Central memory CD4-positive, alpha-beta T cell (primary cell): Measurements from ENCODE around the gene ATG10.

ENCODE experiments used
- DNase-seq: peaks from one replicate; pipeline ENCODE4 v3.0.0; 2022

The ATG10 gene

GRCh38 chr5:82285206-82285605 lies 313.4 kb downstream of the ATG10 start:
- DNase-seq = no peak

DNA sequence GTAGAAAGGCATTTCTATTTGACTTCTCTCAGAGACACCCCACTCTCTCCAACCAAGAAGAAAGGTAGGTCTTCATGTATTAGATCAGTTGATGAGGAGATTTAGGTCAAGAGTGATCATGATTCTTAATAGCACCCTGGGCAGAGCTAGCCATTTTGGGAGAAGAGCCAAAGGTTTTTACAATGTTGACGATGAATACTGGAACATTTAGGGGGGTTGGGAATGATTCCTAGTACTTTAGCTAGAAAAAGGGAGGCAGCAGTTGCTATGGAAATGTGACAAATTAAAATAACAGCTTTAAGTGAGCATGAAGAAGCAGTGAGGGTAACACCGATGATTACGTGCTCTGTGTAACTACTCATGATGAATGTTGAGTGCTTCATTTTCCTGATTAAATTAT lies 315.8 kb downstream of the ATG10 start:
- DNase-seq = no peak

DNA sequence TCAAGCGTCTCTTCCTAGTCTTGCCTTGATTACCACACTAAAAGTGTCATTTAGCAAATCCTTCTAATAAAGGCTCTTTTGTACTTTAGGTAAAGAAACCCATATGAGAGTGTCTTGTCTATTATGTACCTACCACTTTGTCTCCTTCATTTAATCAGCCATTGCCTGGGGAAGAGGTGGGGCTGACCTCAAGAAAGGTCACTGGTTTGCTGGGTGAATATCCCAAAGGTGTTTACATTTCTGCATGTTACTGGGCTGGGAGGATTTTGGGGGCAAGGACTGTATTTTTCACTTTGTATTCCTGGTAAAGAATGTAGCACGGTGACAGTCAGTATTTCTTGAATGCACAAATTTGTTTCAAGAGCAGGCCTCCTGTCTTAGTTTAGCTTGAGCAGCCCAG lies 318.2 kb downstream of the ATG10 start:
- DNase-seq = no peak

DNA sequence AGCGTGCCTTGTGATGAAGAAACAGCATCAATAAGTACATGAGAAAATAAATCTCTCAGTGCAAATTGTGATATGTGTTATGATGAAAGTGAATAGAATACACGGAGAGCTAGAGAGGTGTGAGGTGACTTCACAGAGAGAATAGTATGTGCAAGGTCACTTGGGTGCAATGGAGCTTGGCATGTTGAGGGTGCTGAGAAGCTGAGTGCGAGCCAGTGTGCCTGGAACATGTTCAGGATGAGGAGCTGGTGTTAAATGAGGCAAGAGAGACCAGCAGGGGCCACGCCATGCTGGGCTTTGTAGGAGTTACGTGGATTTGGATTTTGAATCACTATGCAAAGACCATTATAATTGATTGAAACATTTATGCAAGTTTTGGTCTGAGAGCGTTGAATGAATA lies 319.1 kb downstream of the ATG10 start:
- no peak for DNase-seq

GRCh38 chr5:82291420-82291819 lies 319.6 kb downstream of the ATG10 start:
- no peak for DNase-seq

GRCh38 chr5:82295144-82295543 lies 323.3 kb downstream of the ATG10 start:
- no peak for DNase-seq

GRCh38 chr5:82295959-82296531 lies 324.2 kb downstream of the ATG10 start:
- DNase-seq = no peak

- DNase-seq = no peak
Measured at GRCh38 chr5:82296929-82297328, 325.1 kb downstream of the ATG10 start.

GRCh38 chr5:82297711-82298110 lies 325.9 kb downstream of the ATG10 start:
- DNase-seq = no peak

GRCh38 chr5:82298668-82299067 lies 326.8 kb downstream of the ATG10 start:
- no peak for DNase-seq

DNA sequence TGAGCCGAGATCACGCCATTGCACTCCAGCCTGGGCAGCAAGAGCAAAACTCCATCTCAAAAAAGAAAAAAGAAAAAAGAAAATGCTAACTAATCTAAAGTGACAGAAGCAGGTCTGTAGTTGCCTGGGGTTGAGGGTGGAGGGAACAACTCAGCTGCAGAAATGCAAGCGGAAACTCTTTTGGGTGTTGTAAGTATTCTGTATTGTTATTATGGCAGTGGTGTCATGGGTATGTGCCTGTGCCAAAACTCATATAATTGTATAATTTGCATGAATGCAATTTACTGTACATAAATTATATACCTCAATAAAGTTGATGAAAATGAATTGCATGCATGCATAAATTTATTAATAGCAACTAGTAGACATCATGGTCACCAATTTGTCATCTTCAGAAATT lies 329.4 kb downstream of the ATG10 start:
- DNase-seq = no peak
